Measurements from ENCODE around the gene CDK2. TPM values are rescaled to one million over a fixed set of nuclear protein-coding genes. Genes with fewer than 3 reads are reported as not detected.

Gene CDK2
- polyA plus RNA-seq, 1 of the 3 experiments (the other 2 are of a cell fraction): 43.3 TPM

- ChIA-PET CTCF (interaction anchor here (1.9 kb wide), 1 partner anchor 30 kb away, joined by 12 read pairs; no protein-coding TSS in a partner anchor), POLR2A (no interaction called here)
- Histone ChIP-seq H3K36me3 (replicated peaks in 1 of 2; ENCODE audit: control insufficient read depth in 1 of 2, insufficient read depth in 2 of 2, low read length in 1 of 2) (peaks cover 8 to 12% of the 10 kb centered on the region in 2 experiments), H3K9me3 (no peaks in the 10 kb centered on the region), H3K4me1 (ENCODE audit: control insufficient read depth in 1 of 2, insufficient read depth in 2 of 2, low read depth in 1 of 2, low read length in 1 of 2) (peaks cover 21 to 24% of the 10 kb centered on the region in 2 experiments; a peak in 3 of 4 replicates), H4K20me1 (ENCODE audit: insufficient read depth) (no peaks in the 10 kb centered on the region), H3K9ac (no peak overlapping the region), H3K79me2 (ENCODE audit: insufficient read depth) (peaks cover 31% of the 10 kb centered on the region), H3K4me3 (ENCODE audit: low read depth in 2 of 2, low read length in 1 of 2) (no peak overlapping the region), H3K4me2 (no peak overlapping the region), H3K27ac (ENCODE audit: low read depth in 2 of 2, low read length in 1 of 2) (no peak overlapping the region), H3K27me3 (ENCODE audit: insufficient read depth) (no peaks in the 10 kb centered on the region), H3K9me2 (no peaks in the 10 kb centered on the region), H2AFZ (ENCODE audit: low read depth) (no peak overlapping the region), H3F3A (replicated peaks; ENCODE audit: insufficient read depth) (peaks cover 23% of the 10 kb centered on the region)
- WGBS (ENCODE audit: low lambda C conversion rate): 91% methylated on average over 4 of the region's 4 CpGs
- TF ChIP-seq NRF1 (IDR thresholded peaks at IDR 0.05; ENCODE audit: low read depth, low read length): no peak
- no peak for TF ChIP-seq IRF3 (IDR thresholded peaks at IDR 0.05; ENCODE audit: low read depth, low read length)
- no peak for TF ChIP-seq NFIC (IDR thresholded peaks at IDR 0.05; ENCODE audit: borderline replicate concordance)
- no peak for TF ChIP-seq PBX3 (IDR thresholded peaks at IDR 0.05)
- no peak for TF ChIP-seq FOXJ3 (CRISPR knock-in tag; IDR thresholded peaks at IDR 0.05)
- TF ChIP-seq FOSL2 (IDR thresholded peaks at IDR 0.05; ENCODE audit: borderline replicate concordance, low read depth): no peak
- TF ChIP-seq SMC3 (IDR thresholded peaks at IDR 0.05; ENCODE audit: low read depth, low read length): no peak
- DNase-seq: no peak
Observed at GRCh38 chr12:55969356-55969755, 2.7 kb downstream of the CDK2 start.

GRCh38 chr12:55970775-55971174 lies 4.1 kb downstream of the CDK2 start:
- 94% methylated on average over 7 of the region's 7 CpGs for WGBS (ENCODE audit: low lambda C conversion rate)
- DNase-seq: no peak
- H3K9me3 ChIP-seq: no peaks in the 10 kb centered on the region
- H3K9ac ChIP-seq: no peak overlapping the region
- H3K79me2 ChIP-seq (ENCODE audit: insufficient read depth): peaks cover 45% of the 10 kb centered on the region
- H4K20me1 ChIP-seq (ENCODE audit: insufficient read depth): no peaks in the 10 kb centered on the region
- peaks cover 22% of the 10 kb centered on the region for H3F3A ChIP-seq (replicated peaks; ENCODE audit: insufficient read depth)
- H3K27me3 ChIP-seq (ENCODE audit: insufficient read depth): no peaks in the 10 kb centered on the region
- H3K36me3 ChIP-seq (replicated peaks in 1 of 2; ENCODE audit: control insufficient read depth in 1 of 2, insufficient read depth in 2 of 2, low read length in 1 of 2): peaks cover 8 to 12% of the 10 kb centered on the region in 2 experiments
- CTCF ChIA-PET: interaction anchor here (1.1 kb wide), 1 partner anchor 42 kb away, joined by 3 read pairs; no protein-coding TSS in a partner anchor
- peaks cover 21 to 23% of the 10 kb centered on the region in 2 experiments; a peak in 3 of 4 replicates for H3K4me1 ChIP-seq (ENCODE audit: control insufficient read depth in 1 of 2, insufficient read depth in 2 of 2, low read depth in 1 of 2, low read length in 1 of 2)
- no peaks in the 10 kb centered on the region for H3K9me2 ChIP-seq
- no peak for TF ChIP-seq YY1 (IDR thresholded peaks at IDR 0.05; ENCODE audit: low read depth)
- no peak for TF ChIP-seq TAF1 (IDR thresholded peaks at IDR 0.05; ENCODE audit: borderline replicate concordance, low read depth, low read length)
- no peak for TF ChIP-seq PBX3 (IDR thresholded peaks at IDR 0.05)
- TF ChIP-seq SMC3 (IDR thresholded peaks at IDR 0.05; ENCODE audit: low read depth, low read length): no peak
- no peak for TF ChIP-seq EP300 (IDR thresholded peaks at IDR 0.05; ENCODE audit: borderline replicate concordance in 1 of 2, low read depth in 1 of 2, low read length in 1 of 2)
- TF ChIP-seq JUND (IDR thresholded peaks at IDR 0.05): no peak
- no peak for TF ChIP-seq GATA2 (CRISPR knock-in tag; IDR thresholded peaks at IDR 0.05)
- TF ChIP-seq MXI1 (IDR thresholded peaks at IDR 0.05; ENCODE audit: low read depth, low read length): no peak
- no peak for TF ChIP-seq NFIC (IDR thresholded peaks at IDR 0.05; ENCODE audit: borderline replicate concordance)
- no peak for TF ChIP-seq GABPA (IDR thresholded peaks at IDR 0.05; ENCODE audit: low read depth)
- no peak for TF ChIP-seq NRF1 (IDR thresholded peaks at IDR 0.05; ENCODE audit: low read depth, low read length)
- TF ChIP-seq TEAD4 (IDR thresholded peaks at IDR 0.05; ENCODE audit: borderline replicate concordance, insufficient read depth): no peak
- TF ChIP-seq TCF12 (IDR thresholded peaks at IDR 0.05): no peak
- TF ChIP-seq RXRA (IDR thresholded peaks at IDR 0.05; ENCODE audit: borderline replicate concordance, low read depth): no peak
- no peak for TF ChIP-seq RFX5 (IDR thresholded peaks at IDR 0.05; ENCODE audit: low read length)
- POLR2A ChIA-PET: interaction anchor here (0.6 kb wide), 1 partner anchor 1271 kb away, joined by 3 read pairs; no protein-coding TSS in a partner anchor
- H3K4me2 ChIP-seq: no peak overlapping the region
- H3K27ac ChIP-seq (ENCODE audit: low read depth in 2 of 2, low read length in 1 of 2): no peak overlapping the region
- H3K4me3 ChIP-seq (ENCODE audit: low read depth in 2 of 2, low read length in 1 of 2): no peak overlapping the region
- no peak overlapping the region for H2AFZ ChIP-seq (ENCODE audit: low read depth)
